HUES48 (cell line): ENCODE measurements around the gene NIN.

Source experiments
- H3K27ac ChIP-seq: one replicate; pipeline ENCODE4 v1.7.0; 2013; ENCODE audit warnings: low read depth, low read length, inconsistent platforms
- H3K27me3 ChIP-seq: 2 replicates; pipeline ENCODE4 v1.6.1; 2013; ENCODE audit warnings: mild to moderate bottlenecking, low read length; ENCODE audit not compliant: control insufficient read depth, insufficient read depth
- H3K36me3 ChIP-seq: 2 replicates; pipeline ENCODE4 v1.6.1; 2013; ENCODE audit warnings: low read length; ENCODE audit not compliant: control insufficient read depth, insufficient read depth
- H3K4me1 ChIP-seq: 2 replicates; pipeline ENCODE4 v1.6.1; 2013; ENCODE audit warnings: mild to moderate bottlenecking, low read length; ENCODE audit not compliant: control insufficient read depth, insufficient read depth
- H3K4me3 ChIP-seq: 2 replicates; pipeline ENCODE4 v1.5.1; 2013; ENCODE audit warnings: mild to moderate bottlenecking, low read depth, low read length
- H3K9ac ChIP-seq: 2 replicates; pipeline ENCODE4 v1.6.1; 2013; ENCODE audit warnings: mild to moderate bottlenecking, low read depth, low read length, moderate library complexity
- H3K9me3 ChIP-seq: 2 replicates; pipeline ENCODE4 v1.6.1; 2013; ENCODE audit warnings: low read length; ENCODE audit not compliant: control insufficient read depth, insufficient read depth

Gene NIN

GRCh38 chr14:50800032-50800431, 30.9 kb downstream of the NIN start:
- no peak overlapping the region for H3K9ac ChIP-seq
- no peaks in the 10 kb centered on the region for H3K36me3 ChIP-seq
- H3K27ac ChIP-seq: no peak overlapping the region
- no peaks in the 10 kb centered on the region for H3K9me3 ChIP-seq
- H3K4me3 ChIP-seq: no peak overlapping the region
- peaks cover 9% of the 10 kb centered on the region; the same call in 1 of the 2 replicates for H3K4me1 ChIP-seq
- H3K27me3 ChIP-seq: no peaks in the 10 kb centered on the region

- Histone ChIP-seq H3K36me3 (no peaks in the 10 kb centered on the region), H3K4me3 (no peak overlapping the region), H3K4me1 (peaks cover 9% of the 10 kb centered on the region; the same call in 1 of the 2 replicates), H3K9me3 (no peaks in the 10 kb centered on the region), H3K27me3 (no peaks in the 10 kb centered on the region), H3K9ac (no peak overlapping the region), H3K27ac (no peak overlapping the region)
Measured at GRCh38 chr14:50798048-50798421, 32.9 kb downstream of the NIN start.

GRCh38 chr14:50797250-50798047, 33.5 kb downstream of the NIN start:
- peaks cover 9% of the 10 kb centered on the region; the same call in 1 of the 2 replicates for H3K4me1 ChIP-seq
- no peak overlapping the region for H3K27ac ChIP-seq
- no peaks in the 10 kb centered on the region for H3K9me3 ChIP-seq

GRCh38 chr14:50796390-50796789, 34.6 kb downstream of the NIN start:
- Histone ChIP-seq H3K27ac (no peak overlapping the region), H3K4me1 (peaks cover 9% of the 10 kb centered on the region; the same call in 1 of the 2 replicates)

More at GRCh38 chr14:50797250-50798047, 33.5 kb downstream of the NIN start:
- Histone ChIP-seq H3K27me3 (no peaks in the 10 kb centered on the region), H3K36me3 (no peaks in the 10 kb centered on the region; the same call in 1 of the 2 replicates), H3K4me3 (no peak overlapping the region), H3K9ac (no peak overlapping the region)

GRCh38 chr14:50795909-50796308, 35.1 kb downstream of the NIN start:
- Histone ChIP-seq H3K9me3 (no peaks in the 10 kb centered on the region), H3K9ac (no peak overlapping the region), H3K27ac (no peak overlapping the region), H3K36me3 (no peaks in the 10 kb centered on the region; the same call in 1 of the 2 replicates), H3K27me3 (no peaks in the 10 kb centered on the region), H3K4me1 (peaks cover 9% of the 10 kb centered on the region; the same call in 1 of the 2 replicates), H3K4me3 (no peak overlapping the region)

More at GRCh38 chr14:50796390-50796789, 34.6 kb downstream of the NIN start:
- no peaks in the 10 kb centered on the region; the same call in 1 of the 2 replicates for H3K36me3 ChIP-seq
- H3K9ac ChIP-seq: no peak overlapping the region
- H3K9me3 ChIP-seq: no peaks in the 10 kb centered on the region
- no peak overlapping the region for H3K4me3 ChIP-seq
- H3K27me3 ChIP-seq: no peaks in the 10 kb centered on the region

- H3K4me3 ChIP-seq: no peak overlapping the region
- no peaks in the 10 kb centered on the region for H3K9me3 ChIP-seq
- no peak overlapping the region for H3K27ac ChIP-seq
- H3K27me3 ChIP-seq: no peaks in the 10 kb centered on the region
- no peak overlapping the region for H3K9ac ChIP-seq
- peaks cover 3% of the 10 kb centered on the region; the same call in 1 of the 2 replicates for H3K36me3 ChIP-seq
- peaks cover 9% of the 10 kb centered on the region; the same call in 1 of the 2 replicates for H3K4me1 ChIP-seq
Measured at GRCh38 chr14:50795142-50795541, 35.8 kb downstream of the NIN start.

GRCh38 chr14:50794068-50794645, 36.8 kb downstream of the NIN start:
- peaks cover 9% of the 10 kb centered on the region; the same call in 1 of the 2 replicates for H3K4me1 ChIP-seq

GRCh38 chr14:50792634-50793068, 38.3 kb downstream of the NIN start:
- Histone ChIP-seq H3K36me3 (peaks cover 3% of the 10 kb centered on the region; the same call in 1 of the 2 replicates), H3K27ac (no peak overlapping the region), H3K9ac (no peak overlapping the region), H3K4me3 (no peak overlapping the region), H3K4me1 (peaks cover 9% of the 10 kb centered on the region; the same call in 1 of the 2 replicates), H3K27me3 (no peaks in the 10 kb centered on the region), H3K9me3 (no peaks in the 10 kb centered on the region)

More at GRCh38 chr14:50794068-50794645, 36.8 kb downstream of the NIN start:
- Histone ChIP-seq H3K27me3 (no peaks in the 10 kb centered on the region), H3K9me3 (no peaks in the 10 kb centered on the region), H3K27ac (no peak overlapping the region), H3K36me3 (peaks cover 3% of the 10 kb centered on the region; the same call in 1 of the 2 replicates), H3K4me3 (no peak overlapping the region), H3K9ac (no peak overlapping the region)

GRCh38 chr14:50792051-50792477, 38.9 kb downstream of the NIN start:
- no peak overlapping the region for H3K27ac ChIP-seq

GRCh38 chr14:50791201-50791600, 39.8 kb downstream of the NIN start:
- Histone ChIP-seq H3K4me1 (peaks cover 9% of the 10 kb centered on the region), H3K27me3 (no peaks in the 10 kb centered on the region), H3K36me3 (peaks cover 3% of the 10 kb centered on the region; the same call in 1 of the 2 replicates), H3K4me3 (no peak overlapping the region), H3K9me3 (no peaks in the 10 kb centered on the region), H3K27ac (no peak overlapping the region), H3K9ac (no peak overlapping the region)

More at GRCh38 chr14:50792051-50792477, 38.9 kb downstream of the NIN start:
- no peak overlapping the region for H3K9ac ChIP-seq
- H3K4me3 ChIP-seq: no peak overlapping the region
- no peaks in the 10 kb centered on the region for H3K27me3 ChIP-seq
- no peaks in the 10 kb centered on the region for H3K9me3 ChIP-seq
- H3K36me3 ChIP-seq: peaks cover 3% of the 10 kb centered on the region; the same call in 1 of the 2 replicates
- H3K4me1 ChIP-seq: peaks cover 3% of the 10 kb centered on the region; the same call in 1 of the 2 replicates

- H3K9me3 ChIP-seq: no peaks in the 10 kb centered on the region
- H3K27ac ChIP-seq: no peak overlapping the region
- peaks cover 3% of the 10 kb centered on the region; the same call in 1 of the 2 replicates for H3K36me3 ChIP-seq
- H3K4me1 ChIP-seq: peaks cover 15% of the 10 kb centered on the region
- H3K27me3 ChIP-seq: no peaks in the 10 kb centered on the region
- no peak overlapping the region for H3K4me3 ChIP-seq
- H3K9ac ChIP-seq: no peak overlapping the region
Measured at GRCh38 chr14:50790589-50790988, 40.4 kb downstream of the NIN start.
